Breast epithelium (tissue), 4 donors: ENCODE measurements around the gene ZC3H15. TPM values are rescaled to one million over a fixed set of nuclear protein-coding genes. Genes with fewer than 3 reads are reported as not detected.
A peak's percentile ranks its signal among the peaks of the same experiment; 100 is the strongest.

ENCODE experiments used
- DNase-seq, 2 donors: peaks; one replicate each; pipeline ENCODE4 v3.0.0-alpha.2; 2019; ENCODE audit warnings: low spot score in 2 of 2
- H3K27ac ChIP-seq, 2 donors: fragments of 200-600 bp; sonication (generic) in 1 of 2; one replicate each; pipeline ENCODE4 v1.5.1; 2016 to 2019; ENCODE audit warnings: mild to moderate bottlenecking in 1 of 2
- H3K27me3 ChIP-seq, 2 donors: fragments of 200-600 bp; sonication (generic) in 1 of 2; one replicate each; pipeline versions ENCODE4 v1.5.1 to v1.6.0; 2017 to 2019; ENCODE audit warnings: control low read depth in 1 of 2, mild to moderate bottlenecking in 1 of 2
- H3K36me3 ChIP-seq: fragments of 200-600 bp; one replicate; pipeline ENCODE4 v1.5.1; 2019
- H3K4me1 ChIP-seq, 2 donors: fragments of 200-600 bp; sonication (generic); one replicate each; pipeline ENCODE4 v1.5.1; 2016 to 2019; ENCODE audit warnings: control low read depth in 1 of 2
- H3K4me3 ChIP-seq, 3 donors: fragments of 200-600 bp; sonication (generic); 1 replicate in 2 of 3; 2 replicates in 1 of 3; pipeline ENCODE4 v1.5.1; 2016 to 2019; ENCODE audit warnings: mild to moderate bottlenecking in 3 of 3, moderate library complexity in 2 of 3
- H3K9me3 ChIP-seq, 2 donors: fragments of 200-600 bp; sonication (generic) in 1 of 2; one replicate each; pipeline ENCODE4 v1.5.1; 2016 to 2019; ENCODE audit warnings: control low read depth in 1 of 2
- POLR2A ChIP-seq: fragments of 450-650 bp; IDR thresholded peaks from one replicate; pipeline ENCODE4 v1.6.1; 2016; ENCODE audit warnings: antibody characterized with exemption, mild to moderate bottlenecking, moderate library complexity
- POLR2AphosphoS5 ChIP-seq, 3 donors: sonication (generic); formaldehyde crosslinking; IDR thresholded peaks; one replicate each; pipeline ENCODE4 v1.6.1; 2017; ENCODE audit warnings: antibody characterized with exemption in 3 of 3
- intact Hi-C: fragments of 100-400 bp; cut with DNase I; formaldehyde crosslinking; loops from one replicate; pipeline ENCODE4 v1.15.1; 2023; ENCODE audit warnings: low total_unique reads
- total RNA-seq, 3 donors: library from RNA; depleted of rRNA; stranded (reverse); fragments of >200 nt; gene quantifications; one replicate each; pipeline ENCODE4 v1.1.0, GENCODE V29; 2016
- TF ChIP-seq, protein P1 (sequence below), 3 donors: fragments of 450-650 bp; IDR thresholded peaks; one replicate each; pipeline ENCODE4 v1.5.1; 2016 to 2017; ENCODE audit warnings: antibody characterized with exemption in 3 of 3, mild to moderate bottlenecking in 3 of 3, moderate library complexity in 3 of 3

ZC3H15 gene
- total RNA-seq, 3 donors from 2014 or later: 70.8 to 75.8 (median 73.0) TPM

DNA sequence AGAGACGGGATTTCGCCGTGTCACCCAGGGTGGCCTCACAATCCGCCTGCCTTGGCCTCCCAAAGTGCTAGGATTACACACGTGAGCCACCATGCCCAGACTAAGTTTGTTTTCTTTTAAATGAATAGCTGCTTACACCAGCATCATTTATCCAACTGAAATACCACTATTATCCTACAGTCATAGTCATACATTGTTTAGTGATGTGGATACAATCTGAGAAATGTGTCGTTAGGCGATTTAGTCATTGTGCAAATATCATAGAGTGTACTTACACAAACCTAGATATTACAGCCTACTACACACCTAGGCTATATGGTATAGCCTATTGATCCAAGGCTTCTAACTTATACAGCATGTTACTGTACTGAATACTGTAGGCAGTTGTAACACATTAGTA is 10.3 kb downstream of the ZC3H15 start:
- H3K4me3 ChIP-seq: no peak overlapping the region
- peaks cover 0 to 7% of the 10 kb centered on the region in 2 donors for H3K4me1 ChIP-seq
- no peaks in the 10 kb centered on the region for H3K9me3 ChIP-seq
- DNase-seq: no peak
- H3K36me3 ChIP-seq: peaks cover 3% of the 10 kb centered on the region
- no peak overlapping the region for H3K27ac ChIP-seq
- TF ChIP-seq POLR2A: no peak
- TF ChIP-seq, protein P1, sequence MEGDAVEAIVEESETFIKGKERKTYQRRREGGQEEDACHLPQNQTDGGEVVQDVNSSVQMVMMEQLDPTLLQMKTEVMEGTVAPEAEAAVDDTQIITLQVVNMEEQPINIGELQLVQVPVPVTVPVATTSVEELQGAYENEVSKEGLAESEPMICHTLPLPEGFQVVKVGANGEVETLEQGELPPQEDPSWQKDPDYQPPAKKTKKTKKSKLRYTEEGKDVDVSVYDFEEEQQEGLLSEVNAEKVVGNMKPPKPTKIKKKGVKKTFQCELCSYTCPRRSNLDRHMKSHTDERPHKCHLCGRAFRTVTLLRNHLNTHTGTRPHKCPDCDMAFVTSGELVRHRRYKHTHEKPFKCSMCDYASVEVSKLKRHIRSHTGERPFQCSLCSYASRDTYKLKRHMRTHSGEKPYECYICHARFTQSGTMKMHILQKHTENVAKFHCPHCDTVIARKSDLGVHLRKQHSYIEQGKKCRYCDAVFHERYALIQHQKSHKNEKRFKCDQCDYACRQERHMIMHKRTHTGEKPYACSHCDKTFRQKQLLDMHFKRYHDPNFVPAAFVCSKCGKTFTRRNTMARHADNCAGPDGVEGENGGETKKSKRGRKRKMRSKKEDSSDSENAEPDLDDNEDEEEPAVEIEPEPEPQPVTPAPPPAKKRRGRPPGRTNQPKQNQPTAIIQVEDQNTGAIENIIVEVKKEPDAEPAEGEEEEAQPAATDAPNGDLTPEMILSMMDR (IDR thresholded peaks at IDR 0.05): no peak
- no peak for TF ChIP-seq POLR2AphosphoS5 (IDR thresholded peaks at IDR 0.05)
- intact Hi-C loops: no loop called here
- H3K27me3 ChIP-seq: no peaks in the 10 kb centered on the region

DNA sequence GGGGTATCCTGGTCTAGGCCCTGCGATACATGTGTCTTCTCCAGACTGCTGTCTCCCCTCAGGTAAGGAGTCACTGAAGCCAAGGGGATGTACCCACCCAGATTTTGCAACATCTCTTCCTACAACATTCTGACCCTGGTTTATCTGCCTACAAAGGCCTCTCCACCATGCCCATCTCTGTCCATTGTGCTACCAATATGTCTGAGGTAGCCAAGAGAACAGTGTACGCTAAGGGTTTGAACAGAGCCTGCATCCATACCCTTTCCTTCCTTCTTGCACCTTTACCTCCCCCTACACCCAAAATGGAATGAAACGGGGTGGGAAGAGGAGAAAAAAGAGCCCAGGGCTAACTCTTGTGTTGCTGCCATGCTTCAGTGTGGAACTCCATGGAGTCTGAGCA is 11.9 kb downstream of the ZC3H15 start:
- DNase-seq: no peak
- Histone ChIP-seq H3K27ac (no peak overlapping the region), H3K4me3 (no peak overlapping the region), H3K9me3 (no peaks in the 10 kb centered on the region), H3K4me1 (no peaks in the 10 kb centered on the region), H3K27me3 (no peaks in the 10 kb centered on the region), H3K36me3 (peaks cover 3% of the 10 kb centered on the region)
- TF ChIP-seq, protein P1 (IDR thresholded peaks at IDR 0.05): no peak
- no peak for TF ChIP-seq POLR2AphosphoS5 (IDR thresholded peaks at IDR 0.05)
- no peak for TF ChIP-seq POLR2A
- intact Hi-C loops: no loop called here

DNA sequence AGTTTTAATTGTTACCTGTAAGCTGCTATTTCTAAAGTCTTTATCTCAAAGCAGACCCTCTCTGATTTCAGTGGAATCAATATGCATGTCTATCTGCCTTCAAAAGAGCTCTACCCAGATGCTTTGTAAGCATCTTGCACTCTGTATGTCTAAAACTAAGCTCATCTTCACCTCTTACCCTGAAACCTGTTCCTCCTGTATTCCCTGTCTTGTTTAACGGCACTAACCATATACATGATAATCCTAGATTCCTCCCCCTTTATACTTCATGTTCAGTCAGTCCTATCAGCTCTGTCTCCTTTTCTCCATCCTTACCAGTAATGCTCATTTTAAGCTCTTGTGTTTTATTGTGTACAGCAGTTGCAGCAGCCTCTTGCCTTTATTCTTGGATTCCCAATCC is 12.8 kb downstream of the ZC3H15 start:
- no peak for DNase-seq
- H3K9me3 ChIP-seq: no peaks in the 10 kb centered on the region
- H3K4me1 ChIP-seq: no peaks in the 10 kb centered on the region
- TF ChIP-seq POLR2A: no peak
- no peak for TF ChIP-seq POLR2AphosphoS5 (IDR thresholded peaks at IDR 0.05)
- TF ChIP-seq, protein P1 (IDR thresholded peaks at IDR 0.05): no peak
- peaks cover 3% of the 10 kb centered on the region for H3K36me3 ChIP-seq
- no peaks in the 10 kb centered on the region for H3K27me3 ChIP-seq
- no peak overlapping the region for H3K4me3 ChIP-seq
- H3K27ac ChIP-seq: no peak overlapping the region
- intact Hi-C loops: no loop called here

DNA sequence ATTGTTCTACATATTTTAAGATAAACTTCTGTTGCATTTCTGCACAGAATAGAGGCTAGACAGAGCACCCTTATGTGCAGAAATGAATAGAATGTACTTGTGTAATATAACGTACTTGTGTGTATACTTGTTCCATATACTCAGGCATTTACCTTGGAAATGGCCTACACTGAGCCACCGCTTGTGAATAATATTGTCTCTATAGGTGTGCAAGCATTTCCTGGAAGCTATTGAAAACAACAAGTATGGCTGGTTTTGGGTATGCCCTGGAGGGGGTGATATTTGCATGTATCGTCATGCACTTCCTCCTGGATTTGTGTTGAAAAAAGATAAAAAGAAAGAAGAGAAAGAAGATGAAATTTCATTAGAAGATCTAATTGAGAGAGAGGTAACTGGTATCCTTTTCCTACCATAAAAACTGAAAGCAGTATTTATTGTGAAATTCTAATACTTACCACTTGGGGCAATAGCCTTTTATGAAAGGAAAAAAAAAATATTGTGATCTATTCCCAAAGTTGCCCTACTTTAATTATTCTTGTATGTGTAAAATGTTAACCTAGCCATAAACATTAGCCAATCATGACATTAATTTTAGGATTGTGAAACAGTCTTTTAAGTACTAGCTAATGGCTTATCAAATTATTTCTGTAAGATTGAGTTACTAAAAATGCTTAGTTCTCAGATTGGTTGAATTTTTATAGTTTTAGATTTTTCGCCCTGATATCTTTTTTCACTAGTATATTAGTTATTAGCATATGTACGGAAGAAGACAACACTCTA is 18.0 kb downstream of the ZC3H15 start:
- peaks cover 3% of the 10 kb centered on the region for H3K36me3 ChIP-seq
- intact Hi-C loops: no loop called here
- TF ChIP-seq, protein P1 (IDR thresholded peaks at IDR 0.05): peak; percentile 16 to 60 (median 48)
- no peak for TF ChIP-seq POLR2A

DNA sequence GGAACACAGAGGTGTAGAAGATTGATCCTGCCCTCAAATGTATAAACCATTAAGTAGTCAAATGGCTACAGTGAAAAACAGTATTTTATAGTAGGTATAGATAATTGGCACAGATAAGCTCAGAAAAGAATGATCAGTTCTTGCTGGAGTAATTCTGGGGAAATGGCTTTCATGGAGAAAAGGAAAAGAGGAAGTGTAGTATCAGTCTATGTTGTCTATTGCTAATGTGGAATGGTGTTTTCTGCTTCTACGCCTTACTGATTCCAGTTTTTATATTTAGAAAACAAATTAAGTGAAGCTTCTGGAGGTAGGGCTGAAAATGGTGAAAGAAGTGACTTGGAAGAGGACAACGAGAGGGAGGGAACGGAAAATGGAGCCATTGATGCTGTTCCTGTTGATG is 22.2 kb downstream of the ZC3H15 start:
- Histone ChIP-seq H3K27ac (no peak overlapping the region), H3K36me3 (no peaks in the 10 kb centered on the region), H3K4me1 (no peaks in the 10 kb centered on the region), H3K27me3 (no peaks in the 10 kb centered on the region), H3K9me3 (no peaks in the 10 kb centered on the region), H3K4me3 (no peak overlapping the region)
- intact Hi-C loops: no loop called here
- DNase-seq: no peak
- TF ChIP-seq POLR2A (no peak), POLR2AphosphoS5 (IDR thresholded peaks at IDR 0.05) (no peak)
- TF ChIP-seq, protein P1 (IDR thresholded peaks at IDR 0.05): no peak

More for the DNA sequence above, 18.0 kb downstream of the ZC3H15 start:
- no peaks in the 10 kb centered on the region for H3K4me1 ChIP-seq
- no peaks in the 10 kb centered on the region for H3K9me3 ChIP-seq
- H3K27me3 ChIP-seq: no peaks in the 10 kb centered on the region
- no peak overlapping the region for H3K4me3 ChIP-seq
- no peak overlapping the region for H3K27ac ChIP-seq
- DNase-seq: no peak
